Activated B cell treated with CpG ODN at 0.5 μM for 24 hours (primary cell): ENCODE measurements around the gene PKN2. TPM values are rescaled to one million over a fixed set of nuclear protein-coding genes. Genes with fewer than 3 reads are reported as not detected.

Source experiments
- ATAC-seq: fragments of 200-7000 bp; cut with Tn5 transposase; one replicate; pipeline ENCODE4 v1.10.0; 2021; ENCODE audit warnings: low read depth, mild to moderate bottlenecking, moderate library complexity
- CTCF ChIA-PET: fragments of 350-600 bp; sonication (Branson Sonifier 250); formaldehyde crosslinking; loops from one replicate; lab custom pipeline; 2021; ENCODE audit warnings: antibody characterized with exemption; lab: Charles Lee
- POLR2A ChIA-PET: fragments of 350-600 bp; sonication (Branson Sonifier 250); formaldehyde crosslinking; loops from one replicate; lab custom pipeline; 2021; ENCODE audit warnings: antibody characterized with exemption; lab: Charles Lee
- DNase-seq: peaks from one replicate; pipeline ENCODE4 v3.0.0; 2022
- H3K27ac Mint-ChIP-seq: one replicate; pipeline ENCODE4 v1.8.0; 2020; ENCODE audit warnings: mixed read lengths
- H3K27me3 Mint-ChIP-seq: one replicate; pipeline ENCODE4 v1.8.0; 2021; ENCODE audit warnings: mixed read lengths
- H3K36me3 Mint-ChIP-seq: one replicate; pipeline ENCODE4 v1.8.0; 2021; ENCODE audit warnings: low read depth, mixed read lengths
- H3K4me1 Mint-ChIP-seq: one replicate; pipeline ENCODE4 v1.8.0; 2021; ENCODE audit warnings: mixed read lengths
- H3K4me3 Mint-ChIP-seq: one replicate; pipeline ENCODE4 v1.8.0; 2020; ENCODE audit warnings: mild to moderate bottlenecking, mixed read lengths
- H3K9me3 Mint-ChIP-seq: one replicate; pipeline ENCODE4 v1.8.0; 2020; ENCODE audit warnings: mixed read lengths
- CTCF ChIP-seq: fragments of 200-600 bp; IDR thresholded peaks from one replicate; pipeline ENCODE4 v1.8.0; 2022; ENCODE audit warnings: antibody characterized with exemption, mild to moderate bottlenecking
- intact Hi-C: fragments of 100-400 bp; cut with micrococcal nuclease; formaldehyde crosslinking; loops from one replicate; pipeline ENCODE4 v1.15.1; 2024
- total RNA-seq: library from RNA; stranded (reverse); gene quantifications from 2 replicates; pipeline ENCODE4 v1.2.3, GENCODE V29; 2022

Gene PKN2
- total RNA-seq, 1 donor from 2014 or later, result 42.7 TPM

DNA sequence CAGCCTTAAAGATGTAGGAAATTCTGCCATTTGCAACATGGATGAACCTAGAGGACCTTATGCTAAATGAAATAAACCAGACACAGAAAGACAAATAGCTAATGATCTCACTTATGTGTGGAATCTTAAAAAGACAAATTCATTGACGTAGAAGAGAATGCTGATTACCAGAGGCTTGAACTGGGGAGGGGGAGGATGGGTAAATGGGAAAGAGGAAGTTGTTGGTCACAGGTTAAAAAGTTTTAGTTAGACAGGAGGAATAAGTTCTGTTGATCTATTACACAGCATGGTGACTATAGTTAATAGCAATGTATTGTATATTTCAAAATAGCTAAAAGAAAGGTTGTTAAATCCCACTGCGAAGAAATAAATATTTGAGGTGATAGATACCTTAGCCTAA lies 62.8 kb downstream of the PKN2 start:
- H3K9me3 Mint-ChIP-seq, result no peaks in the 10 kb centered on the region
- peaks cover 9% of the 10 kb centered on the region for H3K4me1 Mint-ChIP-seq
- intact Hi-C loops, result loop anchor here (2.0 kb wide), 1 partner anchor 14 kb away; no protein-coding TSS in a partner anchor
- peaks cover 36% of the 10 kb centered on the region for H3K36me3 Mint-ChIP-seq
- H3K27me3 Mint-ChIP-seq, result no peaks in the 10 kb centered on the region
- H3K27ac Mint-ChIP-seq, result no peak overlapping the region
- ChIA-PET POLR2A (interaction anchor here (0.5 kb wide), 1 partner anchor 47 kb away, joined by 6 read pairs; no protein-coding TSS in a partner anchor), CTCF (no interaction called here)
- no peak for TF ChIP-seq CTCF
- DNase-seq (no peak), ATAC-seq (no peak)
- no peak overlapping the region for H3K4me3 Mint-ChIP-seq

DNA sequence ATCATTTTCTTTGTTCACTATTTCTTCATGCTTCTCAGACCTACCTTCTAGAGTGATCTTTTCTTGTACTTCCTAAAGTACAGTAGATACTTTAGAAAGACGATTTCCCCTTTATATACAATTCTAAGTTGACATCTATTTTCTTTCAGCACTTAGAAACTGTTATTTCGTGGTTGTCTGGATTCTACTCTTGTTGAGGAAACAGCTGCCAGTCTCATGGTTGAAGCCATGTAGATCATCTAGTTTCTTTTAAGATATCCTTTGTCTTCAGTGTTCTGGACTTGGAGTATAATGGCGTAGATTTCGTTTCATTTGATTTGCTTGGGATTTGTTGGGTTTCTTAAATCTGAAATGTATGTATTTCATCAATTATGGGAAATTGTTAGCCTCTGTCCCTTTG lies 67.6 kb downstream of the PKN2 start:
- DNase-seq (no peak), ATAC-seq (no peak)
- Mint-ChIP-seq H3K9me3 (no peaks in the 10 kb centered on the region), H3K36me3 (peaks cover 32% of the 10 kb centered on the region), H3K27ac (no peak overlapping the region), H3K27me3 (no peaks in the 10 kb centered on the region), H3K4me1 (peaks cover 4% of the 10 kb centered on the region), H3K4me3 (no peak overlapping the region)
- TF ChIP-seq CTCF, result no peak
- intact Hi-C loops, result no loop called here
- CTCF ChIA-PET, result no interaction called here
- POLR2A ChIA-PET, result no interaction called here

DNA sequence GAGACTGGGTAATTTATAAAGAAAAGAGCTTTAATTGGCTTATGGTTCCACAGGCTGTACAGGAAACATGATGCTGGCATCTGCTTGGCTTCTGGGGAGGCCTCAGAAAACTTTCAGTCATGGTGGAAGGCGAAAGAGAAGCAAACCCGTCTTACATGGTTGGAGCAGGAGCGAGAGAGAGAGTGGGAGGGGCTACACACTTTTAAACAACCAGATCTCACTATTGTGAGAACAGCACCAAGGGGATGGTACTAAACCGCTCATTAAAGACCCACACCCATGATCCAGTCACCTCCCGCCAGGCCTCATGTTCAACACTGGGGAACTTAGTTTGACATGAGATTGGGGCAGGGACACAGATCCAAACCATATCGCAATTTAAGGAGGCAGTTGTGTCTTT lies 69.4 kb downstream of the PKN2 start:
- no peaks in the 10 kb centered on the region for H3K9me3 Mint-ChIP-seq
- H3K27me3 Mint-ChIP-seq, result no peaks in the 10 kb centered on the region
- no peak for TF ChIP-seq CTCF
- DNase-seq (no peak), ATAC-seq (no peak)
- no peak overlapping the region for H3K27ac Mint-ChIP-seq
- intact Hi-C loops, result no loop called here
- ChIA-PET POLR2A (no interaction called here), CTCF (no interaction called here)
- H3K4me3 Mint-ChIP-seq, result no peak overlapping the region
- H3K4me1 Mint-ChIP-seq, result no peaks in the 10 kb centered on the region
- H3K36me3 Mint-ChIP-seq, result peaks cover 32% of the 10 kb centered on the region

DNA sequence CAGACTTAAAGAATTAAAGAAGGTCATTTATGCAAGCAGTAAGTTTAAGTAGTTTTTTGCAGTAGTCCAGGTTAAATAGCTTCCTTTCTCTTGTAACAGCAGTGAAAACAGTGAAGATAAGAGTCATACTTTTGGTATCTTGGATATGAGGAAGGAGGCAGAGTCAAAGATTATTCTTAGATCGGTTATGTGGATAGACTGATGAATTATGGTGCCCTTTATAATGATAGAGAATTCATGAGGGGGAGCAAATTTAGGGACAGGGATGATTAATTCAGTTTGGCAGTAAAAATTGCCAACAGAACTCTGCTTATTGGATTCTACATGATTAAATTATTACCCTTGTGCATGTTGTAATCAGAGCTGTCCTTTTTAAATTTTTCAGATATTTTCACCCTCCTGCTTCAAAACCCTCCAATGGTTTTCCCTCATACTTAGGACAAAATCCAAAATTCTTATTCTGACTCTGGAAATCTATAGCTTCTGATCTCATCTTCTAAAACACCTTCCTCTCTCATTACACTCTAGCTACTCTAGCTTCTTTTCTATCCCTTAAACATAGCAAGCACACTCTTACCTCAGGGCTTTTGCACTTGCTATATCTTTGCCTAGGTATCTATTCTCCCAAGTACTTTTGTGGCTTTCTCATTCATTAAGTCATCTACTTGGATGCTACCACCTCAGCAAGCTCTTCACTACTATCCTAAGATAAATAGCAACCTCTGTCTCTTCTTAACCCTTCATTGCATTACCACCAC lies 79.8 kb downstream of the PKN2 start:
- no peak for TF ChIP-seq CTCF
- no peaks in the 10 kb centered on the region for H3K9me3 Mint-ChIP-seq
- no peak for DNase-seq
- no peaks in the 10 kb centered on the region for H3K27me3 Mint-ChIP-seq
- no peak for ATAC-seq
- H3K27ac Mint-ChIP-seq, result no peak overlapping the region
- intact Hi-C loops, result no loop called here
- CTCF ChIA-PET, result no interaction called here
- H3K4me3 Mint-ChIP-seq, result no peak overlapping the region
- H3K36me3 Mint-ChIP-seq, result peaks cover 45% of the 10 kb centered on the region
- POLR2A ChIA-PET, result no interaction called here
- H3K4me1 Mint-ChIP-seq, result no peaks in the 10 kb centered on the region

- no peak overlapping the region for H3K27ac Mint-ChIP-seq
- ChIA-PET POLR2A (no interaction called here), CTCF (no interaction called here)
- no peak for TF ChIP-seq CTCF
- DNase-seq (no peak), ATAC-seq (no peak)
- H3K27me3 Mint-ChIP-seq, result no peaks in the 10 kb centered on the region
- no peak overlapping the region for H3K4me3 Mint-ChIP-seq
- H3K9me3 Mint-ChIP-seq, result no peaks in the 10 kb centered on the region
- H3K36me3 Mint-ChIP-seq, result peaks cover 57% of the 10 kb centered on the region
- H3K4me1 Mint-ChIP-seq, result no peaks in the 10 kb centered on the region
- intact Hi-C loops, result no loop called here
Measured at GRCh38 chr1:88768187-88768586, 84.1 kb downstream of the PKN2 start.
